A673 (cell line): ENCODE measurements around the gene PRADC1. TPM values are rescaled to one million over a fixed set of nuclear protein-coding genes. Genes with fewer than 3 reads are reported as not detected.

ENCODE experiments used
- BruUV-seq: library from RNA; stranded (reverse); fragments of 400-500 nt; replicated peaks from 2 replicates; lab custom pipeline; 2021; lab: Mats Ljungman, UMichigan
- CTCF ChIA-PET: fragments of 300-600 bp; sonication (Branson Sonifier 250); formaldehyde crosslinking; loops from one replicate; lab custom pipeline; 2022; ENCODE audit warnings: antibody characterized with exemption; lab: Charles Lee
- POLR2A ChIA-PET: fragments of 300-600 bp; sonication (Branson Sonifier 250); formaldehyde crosslinking; loops from one replicate; lab custom pipeline; 2022; ENCODE audit warnings: antibody characterized with exemption; ENCODE audit not compliant: low non-redundant PET; lab: Charles Lee
- DNase-seq: peaks from one replicate; pipeline ENCODE4 v3.0.0-alpha.2; 2015; ENCODE audit warnings: low spot score
- H3K27ac ChIP-seq: fragments of 200-600 bp; sonication (generic); 2 replicates; pipeline ENCODE4 v1.5.1; 2016; ENCODE audit warnings: mixed run types, low read depth, mild to moderate bottlenecking, mixed read lengths, antibody characterized with exemption, low read length; ENCODE audit not compliant: poor library complexity, severe bottlenecking
- H3K27me3 ChIP-seq: fragments of 200-600 bp; sonication (generic); replicated peaks from 2 replicates; pipeline ENCODE4 v1.6.1; 2017; ENCODE audit warnings: mixed run types, low read depth, mild to moderate bottlenecking, mixed read lengths, antibody characterized with exemption, low read length; ENCODE audit not compliant: insufficient read depth, poor library complexity
- H3K36me3 ChIP-seq: fragments of 200-600 bp; sonication (generic); 2 replicates; pipeline ENCODE4 v1.6.1; 2016; ENCODE audit warnings: mixed run types, mild to moderate bottlenecking, mixed read lengths, antibody characterized with exemption, low read length; ENCODE audit not compliant: insufficient read depth, poor library complexity, severe bottlenecking
- H3K4me1 ChIP-seq: fragments of 200-600 bp; sonication (generic); 2 replicates; pipeline ENCODE4 v1.6.1; 2017; ENCODE audit warnings: mixed run types, mild to moderate bottlenecking, mixed read lengths, antibody characterized with exemption, low read length; ENCODE audit not compliant: insufficient read depth, poor library complexity, severe bottlenecking
- H3K4me3 ChIP-seq: fragments of 200-600 bp; sonication (generic); 2 replicates; pipeline ENCODE4 v1.5.1; 2016; ENCODE audit warnings: low read depth, mixed run types, mild to moderate bottlenecking, mixed read lengths, low read length; ENCODE audit not compliant: poor library complexity, severe bottlenecking
- H3K9me3 ChIP-seq: fragments of 200-600 bp; sonication (generic); 2 replicates; pipeline ENCODE4 v1.6.1; 2016; ENCODE audit warnings: mixed run types, low read depth, mild to moderate bottlenecking, mixed read lengths, antibody characterized with exemption, low read length; ENCODE audit not compliant: poor library complexity, severe bottlenecking
- EZH2 ChIP-seq: fragments of 200-600 bp; sonication (generic); IDR thresholded peaks from 2 replicates; pipeline ENCODE4 v1.6.1; 2017; ENCODE audit warnings: borderline replicate concordance, low read depth, mild to moderate bottlenecking, mixed read lengths, antibody characterized with exemption, low read length; ENCODE audit not compliant: poor library complexity, severe bottlenecking
- intact Hi-C: fragments of 100-400 bp; cut with micrococcal nuclease; formaldehyde crosslinking; loops from one replicate; pipeline ENCODE4 v1.10.0; 2022; ENCODE audit not compliant: unreplicated experiment
- total RNA-seq: library from RNA; stranded (reverse); gene quantifications from 2 replicates; pipeline ENCODE4 v1.2.3, GENCODE V29; 2021
- TF ChIP-seq, protein P1 (sequence below): fragments of 300-800, 200-600 bp; sonication (generic); conservative IDR thresholded peaks from 2 replicates; pipeline ENCODE4 v1.5.1; 2017; ENCODE audit warnings: low read depth, mild to moderate bottlenecking, antibody characterized with exemption, low read length, moderate library complexity, mixed read lengths

The PRADC1 gene
- total RNA-seq, 1 experiment from 2014 or later = 17.7 TPM

- intact Hi-C loops = no loop called here
- no peak for TF ChIP-seq EZH2
- TF ChIP-seq, protein P1, sequence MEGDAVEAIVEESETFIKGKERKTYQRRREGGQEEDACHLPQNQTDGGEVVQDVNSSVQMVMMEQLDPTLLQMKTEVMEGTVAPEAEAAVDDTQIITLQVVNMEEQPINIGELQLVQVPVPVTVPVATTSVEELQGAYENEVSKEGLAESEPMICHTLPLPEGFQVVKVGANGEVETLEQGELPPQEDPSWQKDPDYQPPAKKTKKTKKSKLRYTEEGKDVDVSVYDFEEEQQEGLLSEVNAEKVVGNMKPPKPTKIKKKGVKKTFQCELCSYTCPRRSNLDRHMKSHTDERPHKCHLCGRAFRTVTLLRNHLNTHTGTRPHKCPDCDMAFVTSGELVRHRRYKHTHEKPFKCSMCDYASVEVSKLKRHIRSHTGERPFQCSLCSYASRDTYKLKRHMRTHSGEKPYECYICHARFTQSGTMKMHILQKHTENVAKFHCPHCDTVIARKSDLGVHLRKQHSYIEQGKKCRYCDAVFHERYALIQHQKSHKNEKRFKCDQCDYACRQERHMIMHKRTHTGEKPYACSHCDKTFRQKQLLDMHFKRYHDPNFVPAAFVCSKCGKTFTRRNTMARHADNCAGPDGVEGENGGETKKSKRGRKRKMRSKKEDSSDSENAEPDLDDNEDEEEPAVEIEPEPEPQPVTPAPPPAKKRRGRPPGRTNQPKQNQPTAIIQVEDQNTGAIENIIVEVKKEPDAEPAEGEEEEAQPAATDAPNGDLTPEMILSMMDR = no peak
- ChIA-PET POLR2A (no interaction called here), CTCF (no interaction called here)
- no peak overlapping the region for H3K4me3 ChIP-seq
- no peaks in the 10 kb centered on the region for H3K9me3 ChIP-seq
- H3K27ac ChIP-seq = peak overlapping the region; percentile 26
- no peaks in the 10 kb centered on the region for H3K27me3 ChIP-seq
- no TSS peak for BruUV-seq
- no peak for DNase-seq
- peaks cover 12% of the 10 kb centered on the region for H3K4me1 ChIP-seq
- peaks cover 49% of the 10 kb centered on the region for H3K36me3 ChIP-seq
Measured at GRCh38 chr2:73237168-73237567, 4.1 kb upstream of the PRADC1 start.

GRCh38 chr2:73235315-73236028, 2.4 kb upstream of the PRADC1 start:
- ChIA-PET CTCF (interaction anchor here (0.7 kb wide), 1 partner anchor 1430 kb away, joined by 3 read pairs; no protein-coding TSS in a partner anchor), POLR2A (no interaction called here)
- no peak for DNase-seq
- Histone ChIP-seq H3K27me3 (no peaks in the 10 kb centered on the region), H3K4me3 (peak overlapping the region; percentile 75), H3K9me3 (no peaks in the 10 kb centered on the region), H3K36me3 (peaks cover 32% of the 10 kb centered on the region), H3K27ac (peak overlapping the region; percentile 93), H3K4me1 (peaks cover 12% of the 10 kb centered on the region)
- intact Hi-C loops = no loop called here
- no TSS peak for BruUV-seq
- no peak for TF ChIP-seq EZH2
- TF ChIP-seq, protein P1 = no peak

GRCh38 chr2:73233932-73234832, 1.1 kb upstream of the PRADC1 start, which contains the start of gene CCT7:
TSS of gene CCT7 (plus strand) at chr2:73234308. CDS start at chr2:73234379, 71 bp downstream.
- ChIA-PET POLR2A (no interaction called here), CTCF (interaction anchor here (0.6 kb wide), 1 partner anchor 231 kb away, joined by 6 read pairs; no protein-coding TSS in a partner anchor)
- intact Hi-C loops = no loop called here
- peaks cover 20% of the 10 kb centered on the region for H3K36me3 ChIP-seq
- BruUV-seq = TSS peak; percentile 68
- H3K27ac ChIP-seq = peak within 1 kb of the TSS; percentile 93
- H3K9me3 ChIP-seq = no peaks in the 10 kb centered on the region
- peaks cover 12% of the 10 kb centered on the region for H3K4me1 ChIP-seq
- H3K27me3 ChIP-seq = no peaks in the 10 kb centered on the region
- DNase-seq = peak; percentile 97
- peak within 1 kb of the TSS; percentile 75 for H3K4me3 ChIP-seq
- TF ChIP-seq EZH2 = no peak
- TF ChIP-seq, protein P1 = no peak
